Cardiac fibroblast (primary cell): ENCODE measurements around the gene UNK.
"Not testable (repeated sequence)": the region's sequence is repeated elsewhere in the genome, so short reads cannot be mapped to it uniquely, and the experiment has no call there.

Experiments
- DNase-seq, 2 donors: peaks; one replicate each; pipeline versions ENCODE4 v3.0.0 to v3.0.0-alpha.2; 2010; ENCODE audit warnings: low read depth in 2 of 2
- H3K4me3 ChIP-seq, 2 donors: replicated peaks in 1 of 2; 1 replicate in 1 of 2; 2 replicates in 1 of 2; pipeline ENCODE4 v1.5.1; 2011; ENCODE audit warnings: low read depth in 2 of 2, low read length in 2 of 2, mild to moderate bottlenecking in 2 of 2, moderate library complexity in 1 of 2
- CTCF ChIP-seq: IDR thresholded peaks from one replicate; pipeline ENCODE4 v1.5.1; 2011; ENCODE audit warnings: low read depth, mild to moderate bottlenecking, low read length, inconsistent platforms

UNK gene

GRCh38 chr17:75864448-75864871 is 79.9 kb downstream of the UNK start:
- DNase-seq = peak; percentile 88 to 92
- no peak for TF ChIP-seq CTCF
- no peak overlapping the region for H3K4me3 ChIP-seq

- not testable (repeated sequence) for DNase-seq, H3K4me3 ChIP-seq
Observed at GRCh38 chr17:75864887-75865286, 80.3 kb downstream of the UNK start.

- not testable (repeated sequence) for H3K4me3 ChIP-seq, DNase-seq
Observed at GRCh38 chr17:75865404-75866188, 81.0 kb downstream of the UNK start.

GRCh38 chr17:75868730-75869281 is 84.2 kb downstream of the UNK start:
- DNase-seq = not testable (repeated sequence)

GRCh38 chr17:75869282-75870141 is 84.9 kb downstream of the UNK start:
- no peak for TF ChIP-seq CTCF
- H3K4me3 ChIP-seq = peak overlapping the region in 1 of 2 donors; percentile 1

More at GRCh38 chr17:75868730-75869281, 84.2 kb downstream of the UNK start:
- not testable (repeated sequence) for H3K4me3 ChIP-seq

GRCh38 chr17:75870228-75870627 is 85.6 kb downstream of the UNK start:
- DNase-seq, H3K4me3 ChIP-seq: not testable (repeated sequence)

More at GRCh38 chr17:75869282-75870141, 84.9 kb downstream of the UNK start:
- DNase-seq = peak; percentile 75 to 79

GRCh38 chr17:75872434-75873351 is 88.1 kb downstream of the UNK start:
- DNase-seq = peak; percentile 92 to 93
- TF ChIP-seq CTCF = no peak
- no peak overlapping the region for H3K4me3 ChIP-seq

GRCh38 chr17:75873587-75874322 is 89.1 kb downstream of the UNK start:
- no peak overlapping the region for H3K4me3 ChIP-seq

More at GRCh38 chr17:75873587-75874322, 89.1 kb downstream of the UNK start:
- no peak for TF ChIP-seq CTCF
- no peak for DNase-seq
